ENCODE results near the gene TTC7B. TPM values are rescaled to one million over a fixed set of nuclear protein-coding genes. Genes with fewer than 3 reads are reported as not detected.

The TTC7B gene
- total RNA-seq, 1 experiment from 2014 or later = 70.6 TPM

GRCh38 chr14:90617961-90618360 is 198.3 kb downstream of the TTC7B start:
- no peak overlapping the region for H3K4me3 ChIP-seq (replicated peaks in 1 of 2; ENCODE audit: low read depth in 1 of 2, low read length in 2 of 2)
- no peaks in the 10 kb centered on the region for H3K9me2 ChIP-seq (ENCODE audit: insufficient read depth)
- ChIA-PET RAD21 (ENCODE audit: low non-redundant PET in 1 of 2, low total read pairs in 2 of 2, uncharacterized antibody in 2 of 2, unreplicated experiment in 2 of 2) (no interaction called here), POLR2A (no interaction called here), CTCF (no interaction called here)
- H3K79me2 ChIP-seq (ENCODE audit: insufficient read depth, low read length) = no peaks in the 10 kb centered on the region
- no peak for TF ChIP-seq ZBTB33 (IDR thresholded peaks at IDR 0.05; ENCODE audit: extremely low read depth, insufficient replicate concordance, low read length)
- TF ChIP-seq MAX (IDR thresholded peaks at IDR 0.05) = no peak
- no peak for TF ChIP-seq ZFX (IDR thresholded peaks at IDR 0.05)
- no peak for TF ChIP-seq EGR1 (IDR thresholded peaks at IDR 0.05; ENCODE audit: low read depth)
- TF ChIP-seq TCF7L2 (IDR thresholded peaks at IDR 0.05; ENCODE audit: borderline replicate concordance, extremely low read depth, insufficient read depth, insufficient read length) = no peak
- TF ChIP-seq POLR2A (IDR thresholded peaks at IDR 0.05; ENCODE audit: borderline replicate concordance, extremely low read depth, insufficient read depth, insufficient read length) = no peak
- TF ChIP-seq FOSL1 (IDR thresholded peaks at IDR 0.05; ENCODE audit: low read depth) = no peak
- no peak for TF ChIP-seq YY1 (IDR thresholded peaks at IDR 0.05; ENCODE audit: extremely low read depth, insufficient replicate concordance, low read depth, low read length)
- TF ChIP-seq CEBPB (IDR thresholded peaks at IDR 0.05; ENCODE audit: low read depth) = no peak
- TF ChIP-seq RAD21 (IDR thresholded peaks at IDR 0.05; ENCODE audit: low read depth) = no peak
- no peak for TF ChIP-seq SP1 (IDR thresholded peaks at IDR 0.05; ENCODE audit: low read depth)
- TF ChIP-seq CBX3 (IDR thresholded peaks at IDR 0.05; ENCODE audit: low read depth) = no peak
- no peak for TF ChIP-seq ZNF274 (IDR thresholded peaks at IDR 0.05; ENCODE audit: low read depth, low read length)
- TF ChIP-seq CTCF (IDR thresholded peaks at IDR 0.05 in 2 of 3, conservative IDR thresholded peaks at IDR 0.05 in 1 of 3; ENCODE audit: borderline replicate concordance in 1 of 3, insufficient read depth in 1 of 3, low read depth in 2 of 3, low read length in 2 of 3) = no peak
- no peak for TF ChIP-seq EZH2phosphoT487 (IDR thresholded peaks at IDR 0.05; ENCODE audit: borderline replicate concordance)
- no peak for TF ChIP-seq POLR2AphosphoS5 (IDR thresholded peaks at IDR 0.05; ENCODE audit: low read depth, low read length)
- no peaks in the 10 kb centered on the region for H4K20me1 ChIP-seq (ENCODE audit: insufficient read depth)
- DNase-seq (ENCODE audit: low read depth, low spot score) (no peak), ATAC-seq (no peak)
- H3K9me3 ChIP-seq (ENCODE audit: control insufficient read depth in 1 of 2, insufficient read depth in 1 of 2, low read depth in 1 of 2, low read length in 2 of 2) = no peaks in the 10 kb centered on the region
- no TSS peak for BruUV-seq (replicated peaks)
- no peaks in the 10 kb centered on the region for H3K4me1 ChIP-seq (ENCODE audit: control insufficient read depth in 1 of 2, insufficient read depth in 2 of 2, low read length in 2 of 2)
- H3K9ac ChIP-seq (ENCODE audit: low read length) = no peak overlapping the region
- H3K27ac ChIP-seq (ENCODE audit: low read depth, low read length) = no peak overlapping the region
- H2AFZ ChIP-seq (ENCODE audit: low read depth, low read length, poor library complexity, severe bottlenecking) = no peak overlapping the region
- H3K4me2 ChIP-seq (ENCODE audit: low read length) = no peak overlapping the region
- no peaks in the 10 kb centered on the region for H3K27me3 ChIP-seq (ENCODE audit: insufficient read depth, low read length)
- no peaks in the 10 kb centered on the region for H3K36me3 ChIP-seq (ENCODE audit: control insufficient read depth in 1 of 2, insufficient read depth in 2 of 2, low read length in 2 of 2)
- intact Hi-C loops (cut with micrococcal nuclease) = no loop called here
